Measurements from ENCODE around the gene MYBBP1A.

Gene MYBBP1A

DNA sequence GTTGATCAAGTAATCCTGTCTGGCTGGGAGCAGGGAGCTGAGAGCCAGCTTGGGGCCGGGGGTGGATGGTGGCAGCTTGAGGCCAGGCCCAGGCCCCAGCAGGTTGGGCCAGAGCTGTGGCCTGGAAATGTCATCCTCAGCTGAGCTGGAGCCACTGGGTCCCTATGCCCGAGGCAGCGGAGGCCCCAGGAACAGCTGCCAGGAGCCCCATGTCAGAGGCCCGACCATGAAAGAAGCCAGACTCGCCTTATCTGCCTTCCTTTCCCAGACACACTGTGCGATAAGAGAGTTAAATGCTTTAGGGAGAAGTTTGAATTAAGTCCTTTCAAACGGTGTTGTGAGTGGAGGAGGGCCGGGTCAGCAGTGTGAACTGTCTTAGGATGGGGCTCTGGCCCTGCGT lies 32.6 kb upstream of the MYBBP1A start:
- H3K9ac ChIP-seq: no peak overlapping the region
- no peak overlapping the region for H3K27ac ChIP-seq
- no peaks in the 10 kb centered on the region for H3K4me1 ChIP-seq (ENCODE audit: low read depth, poor library complexity, severe bottlenecking)
- H4K20me1 ChIP-seq (ENCODE audit: insufficient read depth): no peaks in the 10 kb centered on the region
- no peak overlapping the region for H3K4me3 ChIP-seq (IDR thresholded peaks at IDR 0.05; ENCODE audit: insufficient read depth, low read depth, low read length)
- no peaks in the 10 kb centered on the region for H3K36me3 ChIP-seq (ENCODE audit: insufficient read depth)
- no peaks in the 10 kb centered on the region for H3K79me2 ChIP-seq (ENCODE audit: insufficient read depth, low read depth)
- peaks cover 46% of the 10 kb centered on the region for H3K27me3 ChIP-seq (ENCODE audit: insufficient read depth, low read depth)
- no peak overlapping the region for H2AFZ ChIP-seq (ENCODE audit: low read depth)
- H3K4me2 ChIP-seq: no peak overlapping the region
- TF ChIP-seq, protein P1, sequence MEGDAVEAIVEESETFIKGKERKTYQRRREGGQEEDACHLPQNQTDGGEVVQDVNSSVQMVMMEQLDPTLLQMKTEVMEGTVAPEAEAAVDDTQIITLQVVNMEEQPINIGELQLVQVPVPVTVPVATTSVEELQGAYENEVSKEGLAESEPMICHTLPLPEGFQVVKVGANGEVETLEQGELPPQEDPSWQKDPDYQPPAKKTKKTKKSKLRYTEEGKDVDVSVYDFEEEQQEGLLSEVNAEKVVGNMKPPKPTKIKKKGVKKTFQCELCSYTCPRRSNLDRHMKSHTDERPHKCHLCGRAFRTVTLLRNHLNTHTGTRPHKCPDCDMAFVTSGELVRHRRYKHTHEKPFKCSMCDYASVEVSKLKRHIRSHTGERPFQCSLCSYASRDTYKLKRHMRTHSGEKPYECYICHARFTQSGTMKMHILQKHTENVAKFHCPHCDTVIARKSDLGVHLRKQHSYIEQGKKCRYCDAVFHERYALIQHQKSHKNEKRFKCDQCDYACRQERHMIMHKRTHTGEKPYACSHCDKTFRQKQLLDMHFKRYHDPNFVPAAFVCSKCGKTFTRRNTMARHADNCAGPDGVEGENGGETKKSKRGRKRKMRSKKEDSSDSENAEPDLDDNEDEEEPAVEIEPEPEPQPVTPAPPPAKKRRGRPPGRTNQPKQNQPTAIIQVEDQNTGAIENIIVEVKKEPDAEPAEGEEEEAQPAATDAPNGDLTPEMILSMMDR (conservative IDR thresholded peaks at IDR 0.05; ENCODE audit: low read depth, low read length): no peak

DNA sequence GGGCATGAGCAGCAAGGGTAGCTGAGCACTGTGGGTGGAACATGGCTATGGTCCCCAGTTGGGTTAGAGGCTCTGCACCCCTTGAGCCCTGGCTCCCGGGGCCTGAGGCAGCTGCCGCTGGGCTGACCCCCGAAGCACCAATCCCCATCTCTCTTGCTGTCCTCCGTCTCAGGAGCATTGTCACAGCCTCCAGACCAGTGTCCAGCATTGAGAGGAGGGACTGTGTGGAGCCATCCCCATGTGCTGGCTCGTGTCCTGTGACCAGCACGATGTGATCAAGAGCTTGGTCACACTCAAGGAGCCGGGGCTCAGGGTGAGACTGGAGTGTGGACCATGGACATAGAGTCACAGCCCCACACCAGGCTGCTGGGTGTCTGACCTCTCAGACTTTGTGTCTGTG lies 32.0 kb upstream of the MYBBP1A start:
- no peaks in the 10 kb centered on the region for H3K4me1 ChIP-seq (ENCODE audit: low read depth, poor library complexity, severe bottlenecking)
- no peak overlapping the region for H3K27ac ChIP-seq
- H3K9ac ChIP-seq: no peak overlapping the region
- H3K4me3 ChIP-seq (IDR thresholded peaks at IDR 0.05; ENCODE audit: insufficient read depth, low read depth, low read length): no peak overlapping the region
- peaks cover 44% of the 10 kb centered on the region for H3K27me3 ChIP-seq (ENCODE audit: insufficient read depth, low read depth)
- no peaks in the 10 kb centered on the region for H3K36me3 ChIP-seq (ENCODE audit: insufficient read depth)
- no peaks in the 10 kb centered on the region for H3K79me2 ChIP-seq (ENCODE audit: insufficient read depth, low read depth)
- H2AFZ ChIP-seq (ENCODE audit: low read depth): no peak overlapping the region
- H4K20me1 ChIP-seq (ENCODE audit: insufficient read depth): no peaks in the 10 kb centered on the region
- TF ChIP-seq, protein P1 (conservative IDR thresholded peaks at IDR 0.05; ENCODE audit: low read depth, low read length): no peak
- H3K4me2 ChIP-seq: no peak overlapping the region

DNA sequence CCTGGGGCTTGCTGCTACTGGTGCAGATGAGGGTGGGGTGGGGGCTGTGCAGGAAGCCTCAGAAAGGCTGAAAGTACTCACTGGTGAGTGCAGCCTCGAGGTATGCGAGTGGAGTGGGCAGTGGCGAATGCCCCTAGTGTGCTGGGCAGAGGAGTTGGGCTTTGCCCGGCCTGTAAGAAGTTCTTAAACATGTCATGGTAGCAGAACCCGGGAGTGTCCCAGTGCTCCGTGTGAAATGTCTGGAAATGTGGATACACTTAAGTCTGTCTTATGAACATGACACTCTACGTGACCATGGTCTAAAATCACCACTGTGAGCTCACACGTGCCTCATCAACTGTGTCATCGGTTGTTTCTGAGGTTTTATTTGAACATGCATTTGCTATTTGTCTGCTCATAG lies 30.9 kb upstream of the MYBBP1A start:
- H3K4me3 ChIP-seq (IDR thresholded peaks at IDR 0.05; ENCODE audit: insufficient read depth, low read depth, low read length): no peak overlapping the region
- H3K79me2 ChIP-seq (ENCODE audit: insufficient read depth, low read depth): no peaks in the 10 kb centered on the region
- H3K36me3 ChIP-seq (ENCODE audit: insufficient read depth): no peaks in the 10 kb centered on the region
- H3K9ac ChIP-seq: no peak overlapping the region
- no peaks in the 10 kb centered on the region for H3K4me1 ChIP-seq (ENCODE audit: low read depth, poor library complexity, severe bottlenecking)
- TF ChIP-seq, protein P1 (conservative IDR thresholded peaks at IDR 0.05; ENCODE audit: low read depth, low read length): no peak
- H3K27me3 ChIP-seq (ENCODE audit: insufficient read depth, low read depth): peaks cover 44% of the 10 kb centered on the region
- no peak overlapping the region for H3K4me2 ChIP-seq
- no peak overlapping the region for H3K27ac ChIP-seq
- no peaks in the 10 kb centered on the region for H4K20me1 ChIP-seq (ENCODE audit: insufficient read depth)
- H2AFZ ChIP-seq (ENCODE audit: low read depth): no peak overlapping the region

- TF ChIP-seq, protein P1 (conservative IDR thresholded peaks at IDR 0.05; ENCODE audit: low read depth, low read length): no peak
- Histone ChIP-seq H3K9ac (no peak overlapping the region), H3K27ac (no peak overlapping the region), H3K4me1 (ENCODE audit: low read depth, poor library complexity, severe bottlenecking) (no peaks in the 10 kb centered on the region), H3K27me3 (ENCODE audit: insufficient read depth, low read depth) (peaks cover 42% of the 10 kb centered on the region), H3K4me2 (no peak overlapping the region), H3K4me3 (IDR thresholded peaks at IDR 0.05; ENCODE audit: insufficient read depth, low read depth, low read length) (no peak overlapping the region), H3K79me2 (ENCODE audit: insufficient read depth, low read depth) (no peaks in the 10 kb centered on the region), H4K20me1 (ENCODE audit: insufficient read depth) (no peaks in the 10 kb centered on the region), H3K36me3 (ENCODE audit: insufficient read depth) (no peaks in the 10 kb centered on the region), H2AFZ (ENCODE audit: low read depth) (no peak overlapping the region)
Observed at GRCh38 chr17:4585638-4585994, 30.4 kb upstream of the MYBBP1A start.

Measured in KMS-11 (cell line).